Activated gamma-delta T cell treated with anti-CD3 and anti-CD28 coated beads, Interleukin-2, amount 50 U/mL, for 16 hours (primary cell): ENCODE data around the gene ARL8A.

Experiments used
- DNase-seq: peaks from one replicate; pipeline ENCODE4 v3.0.0-alpha.2; 2020; ENCODE audit warnings: low read depth

Gene ARL8A

GRCh38 chr1:202135221-202135721, 9.3 kb downstream of the ARL8A start:
- DNase-seq = no peak

- DNase-seq = no peak
Observed at GRCh38 chr1:202134645-202135172, 9.8 kb downstream of the ARL8A start.

- DNase-seq = no peak
Observed at GRCh38 chr1:202133989-202134388, 10.5 kb downstream of the ARL8A start.

- no peak for DNase-seq
Observed at GRCh38 chr1:202133496-202133895, 11.0 kb downstream of the ARL8A start.

GRCh38 chr1:202133001-202133400, 11.5 kb downstream of the ARL8A start:
- DNase-seq = no peak

- DNase-seq = no peak
Observed at GRCh38 chr1:202131956-202132821, 12.3 kb downstream of the ARL8A start.

- no peak for DNase-seq
Observed at GRCh38 chr1:202130816-202131522, 13.6 kb downstream of the ARL8A start.

GRCh38 chr1:202130297-202130721, 14.2 kb downstream of the ARL8A start:
- no peak for DNase-seq

- no peak for DNase-seq
Observed at GRCh38 chr1:202129453-202130296, 14.9 kb downstream of the ARL8A start.

- no peak for DNase-seq
Observed at GRCh38 chr1:202127836-202128622, 16.5 kb downstream of the ARL8A start.

- DNase-seq = no peak
Observed at GRCh38 chr1:202127061-202127460, 17.5 kb downstream of the ARL8A start.

- no peak for DNase-seq
Observed at GRCh38 chr1:202126426-202126825, 18.1 kb downstream of the ARL8A start.

GRCh38 chr1:202125611-202126010, 18.9 kb downstream of the ARL8A start:
- DNase-seq = no peak

- DNase-seq = no peak
Observed at GRCh38 chr1:202124142-202124541, 20.4 kb downstream of the ARL8A start.

- DNase-seq = no peak
Observed at GRCh38 chr1:202123336-202123813, 21.2 kb downstream of the ARL8A start.

GRCh38 chr1:202122639-202123335, 21.8 kb downstream of the ARL8A start, which contains the start of gene GPR37L1:
Gene GPR37L1, plus strand, starts transcription at chr1:202122917. Its CDS starts 47 bp downstream, at chr1:202122964.
- no peak for DNase-seq

GRCh38 chr1:202121006-202121405, 23.5 kb downstream of the ARL8A start:
- DNase-seq = no peak

GRCh38 chr1:202117898-202118371, 26.6 kb downstream of the ARL8A start:
- DNase-seq = no peak

GRCh38 chr1:202116287-202116686, 28.2 kb downstream of the ARL8A start:
- no peak for DNase-seq

GRCh38 chr1:202113690-202114300, 30.7 kb downstream of the ARL8A start:
- no peak for DNase-seq
